ENCODE data around the gene MLYCD.

MLYCD gene

DNA sequence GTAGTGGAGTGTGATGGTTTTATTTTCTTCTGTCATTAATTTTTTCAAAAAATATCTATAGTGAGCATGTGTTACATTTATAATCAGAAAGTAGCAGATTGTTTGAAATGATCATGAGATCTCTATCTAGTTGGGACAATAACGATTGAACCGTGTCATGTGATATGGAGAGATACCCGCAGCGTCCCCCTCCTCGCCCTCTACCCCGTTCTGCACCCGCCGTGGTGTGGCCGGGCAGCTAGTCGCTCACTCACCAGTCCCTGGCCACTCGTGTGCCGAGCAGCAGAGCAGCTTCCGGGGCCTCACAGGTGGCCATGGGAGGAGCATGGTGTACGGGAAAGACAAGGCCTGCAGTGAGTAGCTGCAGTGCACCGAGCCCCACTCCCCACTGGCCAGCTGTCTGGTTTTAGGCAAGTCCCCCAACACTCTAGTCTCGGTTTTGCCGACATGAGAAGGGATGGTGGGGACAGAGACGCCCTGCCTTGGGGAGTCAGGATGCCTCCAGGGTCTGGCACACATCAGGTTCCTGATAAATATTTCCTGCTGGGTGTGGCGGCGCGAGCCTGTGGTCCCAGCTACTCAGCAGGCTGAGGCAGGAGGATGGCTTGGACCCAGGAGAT is 15.3 kb downstream of the MLYCD start:
- TF ChIP-seq CTCF (IDR thresholded peaks at IDR 0.05; ENCODE audit: insufficient read depth, low read depth, low read length, missing control alignments): no peak
- no peak overlapping the region for H3K4me3 ChIP-seq (ENCODE audit: low read depth, low read length)
- no peak for DNase-seq (ENCODE audit: low read depth)

GRCh38 chr16:83915081-83915480 is 16.2 kb downstream of the MLYCD start:
- no peak overlapping the region for H3K4me3 ChIP-seq (ENCODE audit: low read depth, low read length)
- no peak for TF ChIP-seq CTCF (IDR thresholded peaks at IDR 0.05; ENCODE audit: insufficient read depth, low read depth, low read length, missing control alignments)
- DNase-seq (ENCODE audit: low read depth): no peak

GRCh38 chr16:83915491-83915890 is 16.6 kb downstream of the MLYCD start:
- no peak for TF ChIP-seq CTCF (IDR thresholded peaks at IDR 0.05; ENCODE audit: insufficient read depth, low read depth, low read length, missing control alignments)

GRCh38 chr16:83917152-83918120 is 18.5 kb downstream of the MLYCD start:
- no peak for DNase-seq (ENCODE audit: low read depth)
- no peak overlapping the region for H3K4me3 ChIP-seq (ENCODE audit: low read depth, low read length)
- TF ChIP-seq CTCF (IDR thresholded peaks at IDR 0.05; ENCODE audit: insufficient read depth, low read depth, low read length, missing control alignments): no peak

More at GRCh38 chr16:83915491-83915890, 16.6 kb downstream of the MLYCD start:
- H3K4me3 ChIP-seq (ENCODE audit: low read depth, low read length): no peak overlapping the region
- DNase-seq (ENCODE audit: low read depth): no peak

DNA sequence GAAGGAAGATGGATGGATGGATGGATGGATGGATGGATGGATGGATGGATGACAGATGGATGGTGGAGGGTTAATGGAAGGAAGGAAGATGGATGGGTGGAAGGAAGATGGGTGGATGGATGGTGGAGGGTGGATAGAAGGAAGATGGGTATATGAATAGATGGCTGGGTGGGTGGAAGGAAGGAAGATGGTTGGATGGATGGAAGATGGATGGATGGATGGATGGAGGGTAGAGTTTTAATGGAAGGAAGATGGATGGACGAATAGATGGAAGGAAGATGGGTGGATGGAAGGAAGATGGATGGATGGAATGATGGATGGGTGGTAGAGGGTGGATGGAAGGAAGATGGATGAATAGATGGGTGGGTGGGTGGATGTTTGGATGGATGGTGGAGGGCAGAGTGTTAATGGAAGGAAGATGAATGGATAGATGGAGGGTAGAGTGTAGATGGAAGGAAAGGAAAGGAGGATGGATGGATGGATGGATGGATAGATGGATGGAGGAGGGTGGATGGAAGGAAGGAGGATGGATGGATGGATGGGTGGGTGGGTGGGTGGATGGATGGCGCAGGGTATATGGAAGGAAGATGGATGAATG is 22.1 kb downstream of the MLYCD start:
- no peak overlapping the region for H3K4me3 ChIP-seq (ENCODE audit: low read depth, low read length)
- DNase-seq (ENCODE audit: low read depth): no peak
- no peak for TF ChIP-seq CTCF (IDR thresholded peaks at IDR 0.05; ENCODE audit: insufficient read depth, low read depth, low read length, missing control alignments)

DNA sequence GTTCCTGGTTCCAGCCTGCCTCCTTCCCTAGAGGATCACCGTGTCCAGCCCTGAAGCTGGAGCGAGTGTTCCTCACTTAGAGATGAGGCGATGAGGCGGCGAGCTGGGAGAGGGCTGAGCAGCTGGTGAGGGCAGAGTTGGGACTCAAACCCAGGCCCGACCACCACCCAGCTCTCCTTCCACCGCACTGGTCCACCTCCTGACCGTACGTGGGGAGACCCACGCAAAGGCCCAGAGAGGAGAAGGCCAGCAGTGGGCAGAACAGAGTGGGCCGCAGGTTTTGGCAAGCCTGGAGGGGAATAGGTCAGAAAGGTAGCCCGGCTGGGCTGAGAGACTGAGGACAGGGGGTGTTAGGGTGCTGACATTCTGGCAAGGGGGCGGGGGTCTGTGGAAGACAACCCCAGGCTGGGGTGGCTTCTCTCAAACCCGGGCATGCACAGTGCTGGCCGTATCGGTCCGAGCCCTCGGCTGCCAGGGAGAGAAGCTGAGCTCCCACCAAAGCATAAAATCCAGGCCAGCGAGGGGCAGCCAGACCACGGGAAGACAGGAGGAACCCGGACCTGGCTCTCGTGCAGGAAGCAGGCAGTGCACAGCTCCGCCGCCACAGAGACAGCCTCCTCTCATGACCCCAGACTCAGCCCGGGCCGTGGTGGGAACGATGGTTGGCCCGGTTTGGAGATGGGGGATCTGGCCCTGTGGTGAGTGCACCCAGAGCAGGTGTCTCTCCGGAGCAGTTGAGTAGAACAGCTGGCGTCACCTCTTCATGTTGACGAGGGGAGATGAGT is 24.9 kb downstream of the MLYCD start:
- no peak for TF ChIP-seq CTCF (IDR thresholded peaks at IDR 0.05; ENCODE audit: insufficient read depth, low read depth, low read length, missing control alignments)
- no peak for DNase-seq (ENCODE audit: low read depth)
- no peak overlapping the region for H3K4me3 ChIP-seq (ENCODE audit: low read depth, low read length)

Measured in GM12865 (cell line).